GM10266 (cell line): ENCODE data around the gene ANKRD10.

Experiments
- DNase-seq: peaks from one replicate; pipeline ENCODE4 v3.0.0; 2012; ENCODE audit errors: extremely low spot score
- CTCF ChIP-seq: IDR thresholded peaks from 2 replicates; pipeline ENCODE4 v1.5.1; 2012; ENCODE audit warnings: mild to moderate bottlenecking, low read depth; ENCODE audit not compliant: control insufficient read depth, insufficient read depth; ENCODE audit errors: missing control alignments

Gene ANKRD10

GRCh38 chr13:110938662-110939421 lies 24.0 kb upstream of the ANKRD10 start:
- DNase-seq = no peak
- TF ChIP-seq CTCF = no peak

GRCh38 chr13:110937511-110938285 lies 22.8 kb upstream of the ANKRD10 start:
- no peak for TF ChIP-seq CTCF
- no peak for DNase-seq

DNA sequence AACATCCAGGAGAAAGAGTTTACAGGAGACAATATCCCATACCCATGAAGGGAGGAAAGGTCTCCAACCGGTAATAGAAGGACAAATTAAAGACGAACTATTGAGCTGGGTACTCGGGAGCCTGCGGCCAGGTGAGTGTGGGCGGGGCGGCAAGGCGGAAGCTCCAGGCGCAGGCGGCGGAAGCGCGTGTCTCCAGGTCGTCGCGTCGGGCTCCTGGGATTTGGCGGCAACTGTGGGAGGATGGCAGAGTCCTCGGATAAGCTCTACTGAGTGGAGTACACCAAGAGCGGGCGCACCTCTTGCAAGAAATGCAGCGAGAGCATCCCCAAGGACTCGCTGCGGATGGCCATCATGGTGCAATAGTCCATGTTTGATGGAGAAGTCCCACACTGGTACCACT lies 21.6 kb upstream of the ANKRD10 start:
- DNase-seq = no peak
- TF ChIP-seq CTCF = no peak

- TF ChIP-seq CTCF = no peak
- no peak for DNase-seq
Observed at GRCh38 chr13:110932588-110932987, 17.7 kb upstream of the ANKRD10 start.

- no peak for TF ChIP-seq CTCF
- peak; percentile 53 for DNase-seq
Observed at GRCh38 chr13:110929104-110929777, 14.4 kb upstream of the ANKRD10 start.

GRCh38 chr13:110925023-110925612 lies 10.2 kb upstream of the ANKRD10 start:
- peak; percentile 13 for TF ChIP-seq CTCF
- no peak for DNase-seq

DNA sequence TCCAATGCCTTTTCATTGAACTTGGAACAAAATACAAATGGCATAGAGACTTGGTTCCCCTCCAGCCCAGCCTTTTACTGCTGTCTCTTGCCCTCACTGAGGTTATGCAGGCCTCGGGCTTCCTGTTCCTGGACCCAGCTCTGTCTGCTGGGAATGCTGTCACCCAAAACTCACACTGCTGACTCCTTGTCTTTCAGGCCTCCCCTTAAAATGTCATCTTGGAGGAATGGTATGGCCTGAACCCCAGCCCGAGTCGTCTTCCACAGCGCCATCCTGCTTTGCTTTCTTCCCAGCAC lies 9.7 kb upstream of the ANKRD10 start:
- DNase-seq = no peak

More for the DNA sequence above, 9.7 kb upstream of the ANKRD10 start:
- no peak for TF ChIP-seq CTCF
